HEK293T (cell line): ENCODE data around the gene HAGHL.

Source experiments
- CTCF ChIA-PET: fragments of 350-600 bp; formaldehyde crosslinking; extraction: SDS; loops from one replicate; lab custom pipeline; 2021; ENCODE audit warnings: antibody characterized with exemption, inconsistent platforms; lab: Yijun Ruan, JAX
- POLR2A ChIA-PET: fragments of 350-600 bp; formaldehyde crosslinking; extraction: SDS; loops from one replicate; lab custom pipeline; 2020; ENCODE audit warnings: antibody characterized with exemption, inconsistent platforms; lab: Yijun Ruan, JAX
- DNase-seq: peaks from one replicate; pipeline ENCODE4 v3.0.0; 2012; ENCODE audit warnings: mixed read lengths; ENCODE audit errors: extremely low spot score
- ARNT ChIP-seq: fragments of 450-650 bp; IDR thresholded peaks from 2 replicates; pipeline ENCODE4 v1.6.1; 2017; ENCODE audit warnings: mild to moderate bottlenecking
- BHLHE40 ChIP-seq: fragments of 450-650 bp; IDR thresholded peaks from 2 replicates; pipeline ENCODE4 v1.6.1; 2016; ENCODE audit warnings: mild to moderate bottlenecking, moderate library complexity, borderline replicate concordance
- CTBP1 ChIP-seq: fragments of 450-650 bp; IDR thresholded peaks from 2 replicates; pipeline ENCODE4 v1.6.1; 2016; ENCODE audit warnings: borderline replicate concordance
- ELF4 ChIP-seq: fragments of 450-650 bp; IDR thresholded peaks from 2 replicates; pipeline ENCODE4 v1.6.1; 2017; ENCODE audit warnings: antibody characterized with exemption
- FOXA1 ChIP-seq: fragments of 450-650 bp; IDR thresholded peaks from 2 replicates; pipeline ENCODE4 v1.6.1; 2016; ENCODE audit warnings: mild to moderate bottlenecking
- FOXK2 ChIP-seq: fragments of 450-650 bp; IDR thresholded peaks from 2 replicates; pipeline ENCODE4 v1.6.1; 2016; ENCODE audit warnings: mild to moderate bottlenecking
- FOXM1 ChIP-seq: fragments of 450-650 bp; IDR thresholded peaks from 2 replicates; pipeline ENCODE4 v1.6.1; 2017; ENCODE audit warnings: mild to moderate bottlenecking, borderline replicate concordance
- HDGF ChIP-seq: fragments of 450-650 bp; IDR thresholded peaks from 2 replicates; pipeline ENCODE4 v1.6.1; 2017; ENCODE audit warnings: antibody characterized with exemption, borderline replicate concordance
- L3MBTL2 ChIP-seq: fragments of 450-650 bp; conservative IDR thresholded peaks from 2 replicates; pipeline ENCODE4 v1.6.1; 2016; ENCODE audit warnings: mild to moderate bottlenecking
- LEF1 ChIP-seq: fragments of 450-650 bp; IDR thresholded peaks from 2 replicates; pipeline ENCODE4 v1.6.1; 2017; ENCODE audit warnings: mild to moderate bottlenecking, borderline replicate concordance
- NFRKB ChIP-seq: fragments of 450-650 bp; IDR thresholded peaks from 2 replicates; pipeline ENCODE4 v1.6.1; 2016; ENCODE audit warnings: mild to moderate bottlenecking, moderate library complexity
- PKNOX1 ChIP-seq: fragments of 450-650 bp; IDR thresholded peaks from 2 replicates; pipeline ENCODE4 v1.6.1; 2016
- SP1 ChIP-seq: fragments of 450-650 bp; IDR thresholded peaks from 2 replicates; pipeline ENCODE4 v1.6.1; 2017
- SUZ12 ChIP-seq: fragments of 450-650 bp; IDR thresholded peaks from 2 replicates; pipeline ENCODE4 v1.6.1; 2016; ENCODE audit warnings: mild to moderate bottlenecking
- TARDBP ChIP-seq: fragments of 450-650 bp; IDR thresholded peaks from 2 replicates; pipeline ENCODE4 v1.6.1; 2016
- ZNF384 ChIP-seq: fragments of 450-650 bp; IDR thresholded peaks from 2 replicates; pipeline ENCODE4 v1.6.1; 2016

Gene HAGHL

GRCh38 chr16:721765-722540 is 5.0 kb upstream of the HAGHL start:
- TF ChIP-seq SUZ12 (no peak), BHLHE40 (no peak), FOXA1 (no peak), HDGF (no peak), L3MBTL2 (no peak), ELF4 (no peak)
- CTCF ChIA-PET = interaction anchor here (1.0 to 2.8 kb wide), 2 partner anchors 12 to 82 kb away, joined by 4 to 7 read pairs; no protein-coding TSS in a partner anchor
- DNase-seq = no peak
- POLR2A ChIA-PET = interaction anchor here (0.8 to 4.1 kb wide), 23 partner anchors 8 to 66 kb away, joined by 3 to 47 read pairs (median 5); partner anchors contain the start of genes CHTF18, CIAO3, JMJD8 and MSLN

- TF ChIP-seq SUZ12 (no peak), BHLHE40 (no peak), TARDBP (no peak), ARNT (no peak), ZNF384 (no peak), L3MBTL2 (no peak), FOXM1 (no peak), FOXA1 (no peak)
- no peak for DNase-seq
- ChIA-PET POLR2A (interaction anchor here (1.0 to 4.1 kb wide), 3 partner anchors 12 to 65 kb away, joined by 4 to 34 read pairs (median 4); partner anchors contain the start of genes CHTF18 and RPUSD1), CTCF (no interaction called here)
Observed at GRCh38 chr16:722835-723633, 3.9 kb upstream of the HAGHL start.

GRCh38 chr16:723695-724094 is 3.2 kb upstream of the HAGHL start:
- POLR2A ChIA-PET = interaction anchor here (1.0 to 5.0 kb wide), 3 partner anchors 8 to 17 kb away, joined by 3 to 27 read pairs (median 4); partner anchors contain the start of genes CIAO3 and METRN
- no peak for DNase-seq
- TF ChIP-seq NFRKB (no peak), ELF4 (no peak)
- CTCF ChIA-PET = no interaction called here

- POLR2A ChIA-PET = interaction anchor here (1.0 to 5.0 kb wide), 4 partner anchors 9 to 64 kb away, joined by 3 to 27 read pairs (median 9); partner anchors contain the start of genes CHTF18, CIAO3, METRN and RPUSD1
- CTCF ChIA-PET = interaction anchor here (1.1 kb wide), 1 partner anchor 16 kb away, joined by 4 read pairs; the partner anchor contains the start of gene CIAO3
- TF ChIP-seq FOXA1 (no peak), ZNF384 (no peak), ARNT (no peak), SP1 (no peak), BHLHE40 (no peak), ELF4 (no peak), CTBP1 (no peak), FOXM1 (no peak), SUZ12 (no peak), FOXK2 (no peak)
- DNase-seq = no peak
Observed at GRCh38 chr16:724188-725040, 2.5 kb upstream of the HAGHL start.

- POLR2A ChIA-PET = interaction anchor here (0.6 to 5.0 kb wide), 6 partner anchors 9 to 63 kb away, joined by 3 to 27 read pairs (median 5); partner anchors contain the start of genes CHTF18, CIAO3, METRN and RPUSD1
- TF ChIP-seq FOXA1 = no peak
- no peak for TF ChIP-seq ZNF384
- no peak for TF ChIP-seq NFRKB
- TF ChIP-seq PKNOX1 = no peak
- no peak for TF ChIP-seq SP1
- no peak for TF ChIP-seq LEF1
- TF ChIP-seq L3MBTL2 = no peak
- TF ChIP-seq HDGF = no peak
- TF ChIP-seq TARDBP = no peak
- no peak for TF ChIP-seq ELF4
- TF ChIP-seq ARNT = no peak
- TF ChIP-seq CTBP1 = no peak
- TF ChIP-seq FOXK2 = no peak
- no peak for TF ChIP-seq BHLHE40
- TF ChIP-seq SUZ12 = no peak
- no peak for TF ChIP-seq FOXM1
- no peak for DNase-seq
- CTCF ChIA-PET = interaction anchor here (1.1 to 1.6 kb wide), 2 partner anchors 15 to 16 kb away, joined by 4 to 6 read pairs; partner anchors contain the start of gene CIAO3
Observed at GRCh38 chr16:725041-725376, 1.9 kb upstream of the HAGHL start.

- CTCF ChIA-PET = interaction anchor here (1.6 kb wide), 1 partner anchor 16 kb away, joined by 6 read pairs; no protein-coding TSS in a partner anchor
- POLR2A ChIA-PET = interaction anchor here (0.6 to 5.0 kb wide), 8 partner anchors 9 to 63 kb away, joined by 3 to 27 read pairs (median 5); partner anchors contain the start of genes CHTF18, CIAO3, METRN and RPUSD1
- no peak for DNase-seq
- no peak for TF ChIP-seq CTBP1
Observed at GRCh38 chr16:725463-726187, 1.3 kb upstream of the HAGHL start.
